ENCODE measurements around the gene N4BP3.
"Not testable (repeated sequence)": the region's sequence is repeated elsewhere in the genome, so short reads cannot be mapped to it uniquely, and the experiment has no call there.

N4BP3 gene

GRCh38 chr5:178080618-178081410 lies 32.5 kb upstream of the N4BP3 start:
- no peaks in the 10 kb centered on the region for H3K9me3 ChIP-seq
- H3K4me1 ChIP-seq (ENCODE audit: control insufficient read depth in 1 of 2, insufficient read depth in 1 of 2, low read depth in 1 of 2, low read length in 1 of 2), result no peaks in the 10 kb centered on the region
- H3K27ac ChIP-seq, result no peak overlapping the region
- no peak for TF ChIP-seq CTCF (IDR thresholded peaks at IDR 0.05)
- no peaks in the 10 kb centered on the region for H3K36me3 ChIP-seq
- H3K27me3 ChIP-seq, result peaks cover 22% of the 10 kb centered on the region
- no peak overlapping the region for H3K4me3 ChIP-seq (ENCODE audit: low read depth in 1 of 2, low read length in 1 of 2)

- no peaks in the 10 kb centered on the region for H3K36me3 ChIP-seq
- no peaks in the 10 kb centered on the region for H3K9me3 ChIP-seq
- peaks cover 22% of the 10 kb centered on the region for H3K27me3 ChIP-seq
- no peak for TF ChIP-seq CTCF (IDR thresholded peaks at IDR 0.05)
- H3K27ac ChIP-seq, result no peak overlapping the region
- H3K4me1 ChIP-seq (ENCODE audit: control insufficient read depth in 1 of 2, insufficient read depth in 1 of 2, low read depth in 1 of 2, low read length in 1 of 2), result no peaks in the 10 kb centered on the region
- no peak overlapping the region for H3K4me3 ChIP-seq (ENCODE audit: low read depth in 1 of 2, low read length in 1 of 2)
Measured at GRCh38 chr5:178081571-178082243, 31.6 kb upstream of the N4BP3 start.

- Histone ChIP-seq H3K27ac (no peak overlapping the region), H3K4me3 (ENCODE audit: low read depth in 1 of 2, low read length in 1 of 2) (no peak overlapping the region), H3K4me1 (ENCODE audit: control insufficient read depth in 1 of 2, insufficient read depth in 1 of 2, low read depth in 1 of 2, low read length in 1 of 2) (no peaks in the 10 kb centered on the region), H3K9me3 (no peaks in the 10 kb centered on the region), H3K27me3 (peaks cover 32% of the 10 kb centered on the region), H3K36me3 (no peaks in the 10 kb centered on the region)
- TF ChIP-seq CTCF (IDR thresholded peaks at IDR 0.05), result no peak
Measured at GRCh38 chr5:178083922-178084321, 29.4 kb upstream of the N4BP3 start.

- Histone ChIP-seq H3K4me1 (ENCODE audit: control insufficient read depth in 1 of 2, insufficient read depth in 1 of 2, low read depth in 1 of 2, low read length in 1 of 2) (no peaks in the 10 kb centered on the region), H3K4me3 (ENCODE audit: low read depth in 1 of 2, low read length in 1 of 2) (no peak overlapping the region), H3K36me3 (no peaks in the 10 kb centered on the region), H3K27me3 (peaks cover 34% of the 10 kb centered on the region), H3K9me3 (no peaks in the 10 kb centered on the region), H3K27ac (no peak overlapping the region)
- TF ChIP-seq CTCF (IDR thresholded peaks at IDR 0.05), result no peak
Measured at GRCh38 chr5:178085316-178085715, 28.0 kb upstream of the N4BP3 start.

- Histone ChIP-seq H3K4me3 (ENCODE audit: low read depth in 1 of 2, low read length in 1 of 2) (no peak overlapping the region), H3K9me3 (no peaks in the 10 kb centered on the region), H3K27ac (no peak overlapping the region), H3K27me3 (peaks cover 40% of the 10 kb centered on the region), H3K4me1 (ENCODE audit: control insufficient read depth in 1 of 2, insufficient read depth in 1 of 2, low read depth in 1 of 2, low read length in 1 of 2) (no peaks in the 10 kb centered on the region), H3K36me3 (no peaks in the 10 kb centered on the region)
- no peak for TF ChIP-seq CTCF (IDR thresholded peaks at IDR 0.05)
Measured at GRCh38 chr5:178086266-178086665, 27.1 kb upstream of the N4BP3 start.

- H3K36me3 ChIP-seq; H3K4me3 ChIP-seq (ENCODE audit: low read depth in 1 of 2, low read length in 1 of 2); H3K9me3 ChIP-seq; H3K27ac ChIP-seq; H3K4me1 ChIP-seq (ENCODE audit: control insufficient read depth in 1 of 2, insufficient read depth in 1 of 2, low read depth in 1 of 2, low read length in 1 of 2): not testable (repeated sequence)
- peaks cover 40% of the 10 kb centered on the region for H3K27me3 ChIP-seq
Measured at GRCh38 chr5:178087199-178087598, 26.1 kb upstream of the N4BP3 start.

All from neutrophil (primary cell).